Vagina (tissue), 2 donors: ENCODE data around the gene SLC7A6OS. TPM values are rescaled to one million over a fixed set of nuclear protein-coding genes. Genes with fewer than 3 reads are reported as not detected.

Source experiments
- DNase-seq, 2 donors: peaks; one replicate each; pipeline ENCODE4 v3.0.0-alpha.2; 2017; ENCODE audit errors: extremely low spot score in 2 of 2
- H3K27ac ChIP-seq: fragments of 200-600 bp; sonication (generic); one replicate; pipeline ENCODE4 v1.5.1; 2019
- H3K27me3 ChIP-seq: fragments of 200-600 bp; sonication (generic); one replicate; pipeline ENCODE4 v1.5.1; 2019
- H3K36me3 ChIP-seq, 2 donors: fragments of 200-600 bp; sonication (generic); one replicate each; pipeline ENCODE4 v1.5.1; 2017 to 2019
- H3K4me1 ChIP-seq: fragments of 200-600 bp; sonication (generic); one replicate; pipeline ENCODE4 v1.5.1; 2019
- H3K4me3 ChIP-seq, 2 donors: fragments of 200-600 bp; sonication (generic); 1 replicate in 1 of 2; 2 replicates in 1 of 2; pipeline ENCODE4 v1.5.1; 2016 to 2019
- H3K9me3 ChIP-seq: fragments of 200-600 bp; sonication (generic); one replicate; pipeline ENCODE4 v1.5.1; 2019
- POLR2A ChIP-seq, 2 donors: fragments of 450-650 bp; IDR thresholded peaks; one replicate each; pipeline ENCODE4 v1.6.1; 2017; ENCODE audit warnings: antibody characterized with exemption in 2 of 2, mild to moderate bottlenecking in 2 of 2, moderate library complexity in 2 of 2
- POLR2AphosphoS5 ChIP-seq, 2 donors: sonication (generic); formaldehyde crosslinking; IDR thresholded peaks; one replicate each; pipeline ENCODE4 v1.9.0; 2017; ENCODE audit warnings: antibody characterized with exemption in 2 of 2, mild to moderate bottlenecking in 2 of 2, low read depth in 1 of 2; ENCODE audit not compliant: insufficient read depth in 1 of 2
- intact Hi-C: fragments of 100-400 bp; cut with DNase I; formaldehyde crosslinking; loops from one replicate; pipeline ENCODE4 v1.15.1; 2023
- total RNA-seq: library from RNA; depleted of rRNA; stranded (reverse); fragments of >200 nt; gene quantifications from one replicate; pipeline ENCODE4 v1.2.3, GENCODE V29; 2016
- TF ChIP-seq, protein P1 (sequence below), 3 experiments: fragments of 450-650 bp in 2 of 3; fragments of 200-600 bp in 1 of 3; sonication (generic) in 1 of 3; IDR thresholded peaks; one replicate each; pipeline ENCODE4 v1.5.1; 2017 to 2019; ENCODE audit warnings: antibody characterized with exemption in 3 of 3, mild to moderate bottlenecking in 2 of 3, moderate library complexity in 2 of 3

SLC7A6OS gene
- total RNA-seq, 1 donor from 2014 or later = 15.5 TPM

DNA sequence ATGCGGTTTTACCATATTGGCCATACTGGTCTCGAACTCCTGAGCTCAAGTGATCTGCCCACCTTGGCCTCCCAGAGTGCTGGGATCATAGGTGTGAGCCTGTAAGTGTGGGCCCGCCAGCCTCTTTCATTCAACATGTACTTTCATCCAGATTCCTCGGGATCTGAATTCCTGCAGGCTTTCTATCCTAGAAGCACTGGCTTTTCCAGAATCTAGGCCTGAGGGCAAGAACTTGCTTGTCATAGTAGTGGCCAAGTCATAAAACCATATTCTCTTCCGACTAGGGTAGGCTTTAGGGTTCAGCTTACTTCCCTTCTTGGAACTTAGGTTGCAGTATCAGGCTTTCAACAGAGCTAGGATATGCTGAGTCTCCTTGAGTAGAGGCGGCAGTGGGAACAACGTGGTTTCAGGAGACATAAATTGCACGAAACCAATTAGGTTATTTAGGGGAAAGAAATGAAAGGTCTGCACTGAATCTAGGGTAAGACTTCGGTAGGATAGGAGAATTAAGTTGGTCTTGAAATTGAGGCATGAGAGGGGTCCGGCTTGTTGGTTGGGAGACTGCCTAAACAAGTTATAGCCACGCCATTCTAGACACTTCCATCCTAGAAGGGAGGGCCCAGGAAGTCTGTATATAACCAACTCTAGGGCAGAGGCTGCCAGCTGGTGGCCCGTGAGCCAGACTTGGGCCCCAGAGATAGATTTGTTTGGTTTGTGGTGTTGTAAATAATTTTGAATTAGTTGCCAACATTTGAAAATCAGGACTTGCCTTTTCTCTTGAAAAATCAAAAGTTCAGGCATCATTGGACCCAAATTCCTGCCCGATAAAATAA is 30.8 kb downstream of the SLC7A6OS start:
- DNase-seq = no peak
- H3K4me3 ChIP-seq = no peak overlapping the region
- H3K4me1 ChIP-seq = peaks cover 33% of the 10 kb centered on the region
- H3K9me3 ChIP-seq = no peaks in the 10 kb centered on the region
- H3K27ac ChIP-seq = no peak overlapping the region
- intact Hi-C loops = no loop called here
- TF ChIP-seq, protein P1, sequence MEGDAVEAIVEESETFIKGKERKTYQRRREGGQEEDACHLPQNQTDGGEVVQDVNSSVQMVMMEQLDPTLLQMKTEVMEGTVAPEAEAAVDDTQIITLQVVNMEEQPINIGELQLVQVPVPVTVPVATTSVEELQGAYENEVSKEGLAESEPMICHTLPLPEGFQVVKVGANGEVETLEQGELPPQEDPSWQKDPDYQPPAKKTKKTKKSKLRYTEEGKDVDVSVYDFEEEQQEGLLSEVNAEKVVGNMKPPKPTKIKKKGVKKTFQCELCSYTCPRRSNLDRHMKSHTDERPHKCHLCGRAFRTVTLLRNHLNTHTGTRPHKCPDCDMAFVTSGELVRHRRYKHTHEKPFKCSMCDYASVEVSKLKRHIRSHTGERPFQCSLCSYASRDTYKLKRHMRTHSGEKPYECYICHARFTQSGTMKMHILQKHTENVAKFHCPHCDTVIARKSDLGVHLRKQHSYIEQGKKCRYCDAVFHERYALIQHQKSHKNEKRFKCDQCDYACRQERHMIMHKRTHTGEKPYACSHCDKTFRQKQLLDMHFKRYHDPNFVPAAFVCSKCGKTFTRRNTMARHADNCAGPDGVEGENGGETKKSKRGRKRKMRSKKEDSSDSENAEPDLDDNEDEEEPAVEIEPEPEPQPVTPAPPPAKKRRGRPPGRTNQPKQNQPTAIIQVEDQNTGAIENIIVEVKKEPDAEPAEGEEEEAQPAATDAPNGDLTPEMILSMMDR (IDR thresholded peaks at IDR 0.05) = no peak
- TF ChIP-seq POLR2AphosphoS5 (IDR thresholded peaks at IDR 0.05; ENCODE audit: insufficient read depth in 1 of 2, low read depth in 1 of 2) (no peak), POLR2A (IDR thresholded peaks at IDR 0.05) (no peak)
- H3K36me3 ChIP-seq = peaks cover 0 to 3% of the 10 kb centered on the region in 2 donors
- no peaks in the 10 kb centered on the region for H3K27me3 ChIP-seq

DNA sequence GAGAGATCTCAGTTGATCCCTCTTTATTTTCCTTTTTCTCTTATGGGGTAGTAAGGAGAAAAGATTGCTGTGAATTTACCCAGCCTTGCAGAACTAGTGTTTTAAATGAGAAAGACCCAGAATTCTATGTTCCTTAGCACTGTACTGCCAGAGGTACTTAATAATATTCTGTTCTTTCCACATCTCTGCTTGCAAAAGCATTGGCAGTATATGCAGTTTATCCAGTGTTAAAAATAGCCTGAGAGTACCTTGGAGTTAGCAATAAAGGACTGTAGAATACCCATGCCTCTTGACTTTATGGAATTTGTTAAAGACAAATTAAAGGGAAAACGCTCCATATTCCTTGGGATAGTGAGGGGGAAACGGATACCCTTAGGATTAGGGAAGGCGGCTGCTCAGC is 34.5 kb downstream of the SLC7A6OS start:
- Histone ChIP-seq H3K36me3 (peaks cover 0 to 10% of the 10 kb centered on the region in 2 donors), H3K4me1 (peaks cover 27% of the 10 kb centered on the region), H3K9me3 (no peaks in the 10 kb centered on the region), H3K27ac (peak overlapping the region; percentile 6), H3K27me3 (no peaks in the 10 kb centered on the region), H3K4me3 (no peak overlapping the region)
- TF ChIP-seq POLR2A (IDR thresholded peaks at IDR 0.05) (no peak), POLR2AphosphoS5 (IDR thresholded peaks at IDR 0.05; ENCODE audit: insufficient read depth in 1 of 2, low read depth in 1 of 2) (no peak)
- TF ChIP-seq, protein P1 (IDR thresholded peaks at IDR 0.05) = no peak
- intact Hi-C loops = no loop called here
- DNase-seq = no peak

DNA sequence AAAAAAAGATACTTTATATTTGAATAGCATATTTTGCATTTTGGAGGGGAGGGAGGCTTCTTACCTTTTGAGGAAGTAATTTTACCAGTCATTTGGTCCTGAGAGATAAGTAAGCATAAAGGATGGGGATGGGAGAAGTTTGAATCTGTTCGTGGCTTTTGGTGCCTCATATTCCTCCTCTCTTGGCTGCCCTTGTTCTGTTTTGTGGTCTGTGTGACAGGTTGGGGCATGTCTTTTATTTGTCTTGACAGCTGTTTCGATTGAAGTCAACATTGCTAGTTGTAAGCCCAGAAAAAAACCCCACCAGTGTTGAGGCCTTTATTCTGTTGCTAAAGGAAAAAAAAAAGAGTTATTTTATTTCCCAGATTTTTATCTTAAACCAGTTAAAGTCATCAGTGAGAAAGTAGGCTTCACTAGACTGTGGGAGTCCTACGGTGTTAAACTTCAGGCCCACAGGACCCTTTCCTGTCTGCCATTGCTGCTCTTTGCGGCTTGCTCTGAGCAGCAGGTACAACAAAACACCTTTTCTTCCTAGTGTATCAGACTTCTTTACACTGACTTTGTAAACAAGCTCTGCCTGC is 35.0 kb downstream of the SLC7A6OS start:
- Histone ChIP-seq H3K27me3 (no peaks in the 10 kb centered on the region), H3K4me1 (peaks cover 28% of the 10 kb centered on the region), H3K36me3 (peaks cover 0 to 10% of the 10 kb centered on the region in 2 donors), H3K9me3 (no peaks in the 10 kb centered on the region), H3K27ac (no peak overlapping the region), H3K4me3 (no peak overlapping the region)
- intact Hi-C loops = no loop called here
- TF ChIP-seq POLR2AphosphoS5 (IDR thresholded peaks at IDR 0.05; ENCODE audit: insufficient read depth in 1 of 2, low read depth in 1 of 2) (no peak), POLR2A (IDR thresholded peaks at IDR 0.05) (no peak)
- TF ChIP-seq, protein P1 (IDR thresholded peaks at IDR 0.05) = no peak
- DNase-seq = no peak

DNA sequence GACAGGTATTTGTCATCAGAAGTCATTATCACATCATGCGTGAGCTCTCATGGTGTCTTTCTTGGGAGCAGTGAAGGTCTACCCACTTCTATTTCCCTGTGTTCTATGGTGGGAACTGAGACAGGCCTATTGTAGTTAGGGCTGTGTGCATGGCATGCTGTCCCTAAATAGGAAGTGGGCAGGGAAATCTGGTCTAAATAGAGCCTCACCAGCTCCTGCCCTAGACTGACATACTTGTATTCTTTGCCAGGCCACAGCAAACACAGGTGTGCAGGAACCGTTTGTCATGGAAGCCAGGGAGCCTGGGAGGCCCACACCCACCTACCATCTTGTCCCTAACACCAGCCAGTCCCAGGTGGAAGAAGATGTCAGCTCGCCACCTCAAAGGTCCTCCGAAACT is 36.3 kb downstream of the SLC7A6OS start:
- DNase-seq = no peak
- no peaks in the 10 kb centered on the region for H3K27me3 ChIP-seq
- H3K9me3 ChIP-seq = no peaks in the 10 kb centered on the region
- H3K4me1 ChIP-seq = peaks cover 28% of the 10 kb centered on the region
- TF ChIP-seq POLR2AphosphoS5 (IDR thresholded peaks at IDR 0.05; ENCODE audit: insufficient read depth in 1 of 2, low read depth in 1 of 2) = no peak
- TF ChIP-seq, protein P1 (IDR thresholded peaks at IDR 0.05) = no peak
- no peak for TF ChIP-seq POLR2A (IDR thresholded peaks at IDR 0.05)
- no peak overlapping the region for H3K4me3 ChIP-seq
- peaks cover 0 to 10% of the 10 kb centered on the region in 2 donors for H3K36me3 ChIP-seq
- intact Hi-C loops = no loop called here
- H3K27ac ChIP-seq = no peak overlapping the region

DNA sequence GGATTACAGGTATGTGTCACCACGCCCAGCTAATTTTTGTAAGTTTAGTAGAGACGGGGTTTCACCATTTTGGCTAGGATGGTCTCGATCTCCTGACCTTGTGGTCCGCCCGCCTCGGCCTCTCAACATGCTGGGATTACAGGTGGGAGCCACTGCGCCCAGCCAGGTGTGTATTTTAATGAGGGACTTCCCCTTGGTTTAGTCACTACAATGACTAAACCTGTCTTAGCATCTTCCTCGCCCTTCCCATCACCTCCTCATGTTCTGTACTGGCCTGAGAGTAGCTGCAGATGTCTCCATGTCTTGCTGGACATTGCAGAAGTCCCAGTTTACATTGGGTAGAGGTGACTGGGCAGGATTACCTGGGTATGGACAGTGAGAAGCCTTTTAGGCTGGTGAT is 36.9 kb downstream of the SLC7A6OS start:
- DNase-seq = no peak
- no peak overlapping the region for H3K27ac ChIP-seq
- no peaks in the 10 kb centered on the region for H3K9me3 ChIP-seq
- H3K36me3 ChIP-seq = peaks cover 0 to 10% of the 10 kb centered on the region in 2 donors
- intact Hi-C loops = no loop called here
- TF ChIP-seq POLR2AphosphoS5 (IDR thresholded peaks at IDR 0.05; ENCODE audit: insufficient read depth in 1 of 2, low read depth in 1 of 2) = no peak
- TF ChIP-seq POLR2A (IDR thresholded peaks at IDR 0.05) = no peak
- TF ChIP-seq, protein P1 (IDR thresholded peaks at IDR 0.05) = no peak
- no peaks in the 10 kb centered on the region for H3K27me3 ChIP-seq
- H3K4me1 ChIP-seq = peaks cover 28% of the 10 kb centered on the region
- no peak overlapping the region for H3K4me3 ChIP-seq
